ENCODE measurements around the gene VAPB. TPM values are rescaled to one million over a fixed set of nuclear protein-coding genes. Genes with fewer than 3 reads are reported as not detected.

The VAPB gene
- polyA plus RNA-seq, 3 donors: 8.5 to 14.3 (median 10.1) TPM

- peaks cover 0 to 1% of the 10 kb centered on the region in 2 donors for H3K36me3 ChIP-seq (replicated peaks in 1 of 2; ENCODE audit: control insufficient read depth in 1 of 2, insufficient read depth in 2 of 2, low read length in 2 of 2)
- WGBS (ENCODE audit: insufficient coverage): 98% methylated on average over 11 of the region's 14 CpGs
- H3K27me3 Mint-ChIP-seq (ENCODE audit: low read depth in 3 of 3): peaks cover 0 to 2% (median 0%) of the 10 kb centered on the region in 3 donors
- no peaks in the 10 kb centered on the region for H4K20me1 ChIP-seq (ENCODE audit: insufficient read depth, low read length)
- H3K4me3 ChIP-seq (replicated peaks in 1 of 3; ENCODE audit: low read depth in 2 of 3, low read length in 3 of 3): no peak overlapping the region
- no peak overlapping the region for H3K9ac ChIP-seq (ENCODE audit: insufficient read depth, low read length, poor library complexity, severe bottlenecking)
- no peaks in the 10 kb centered on the region for H3K4me1 Mint-ChIP-seq
- H3K27ac ChIP-seq (ENCODE audit: low read depth in 1 of 2, low read length in 2 of 2): no peak overlapping the region
- H3K4me3 Mint-ChIP-seq: no peak overlapping the region
- peaks cover 0 to 7% (median 2%) of the 10 kb centered on the region in 7 donors for H3K9me3 Mint-ChIP-seq
- no peaks in the 10 kb centered on the region for H3K4me1 ChIP-seq (ENCODE audit: control insufficient read depth in 1 of 2, insufficient read depth in 2 of 2, low read length in 2 of 2)
- H3K27me3 ChIP-seq (ENCODE audit: control insufficient read depth in 2 of 2, insufficient read depth in 2 of 2, low read length in 2 of 2): no peaks in the 10 kb centered on the region
- no peak overlapping the region for H2AFZ ChIP-seq (ENCODE audit: insufficient read depth, low read depth, low read length, poor library complexity, severe bottlenecking)
- DNase-seq: no peak
- no peaks in the 10 kb centered on the region for H3K9me3 ChIP-seq (replicated peaks in 1 of 2; ENCODE audit: control insufficient read depth in 1 of 2, insufficient read depth in 1 of 2, low read length in 2 of 2)
- peaks cover 5% of the 10 kb centered on the region in 2 donors for H3K36me3 Mint-ChIP-seq
- H3K27ac Mint-ChIP-seq: no peak overlapping the region
- no peak for TF ChIP-seq CTCF (IDR thresholded peaks at IDR 0.05)
- no peaks in the 10 kb centered on the region for H3K79me2 ChIP-seq (ENCODE audit: insufficient read depth, low read length)
- no peak overlapping the region for H3K4me2 ChIP-seq (replicated peaks; ENCODE audit: extremely low read depth, low read length, poor library complexity, severe bottlenecking)
- intact Hi-C loops (cut with micrococcal nuclease): no loop called here
Measured at GRCh38 chr20:58457083-58457695, 68.2 kb downstream of the VAPB start.

- 82% methylated on average over 12 of the region's 16 CpGs for WGBS (ENCODE audit: insufficient coverage)
- DNase-seq: no peak
Measured at GRCh38 chr20:58458342-58459057, 69.5 kb downstream of the VAPB start.

More at GRCh38 chr20:58458342-58459057, 69.5 kb downstream of the VAPB start:
- H2AFZ ChIP-seq (ENCODE audit: insufficient read depth, low read depth, low read length, poor library complexity, severe bottlenecking): no peak overlapping the region
- no peak overlapping the region for H3K4me3 Mint-ChIP-seq
- no peak overlapping the region for H3K27ac ChIP-seq (ENCODE audit: low read depth in 1 of 2, low read length in 2 of 2)
- H3K4me2 ChIP-seq (replicated peaks; ENCODE audit: extremely low read depth, low read length, poor library complexity, severe bottlenecking): no peak overlapping the region
- H3K9me3 ChIP-seq (replicated peaks in 1 of 2; ENCODE audit: control insufficient read depth in 1 of 2, insufficient read depth in 1 of 2, low read length in 2 of 2): no peaks in the 10 kb centered on the region
- H3K4me3 ChIP-seq (replicated peaks in 1 of 3; ENCODE audit: low read depth in 2 of 3, low read length in 3 of 3): no peak overlapping the region
- no peak overlapping the region for H3K9ac ChIP-seq (ENCODE audit: insufficient read depth, low read length, poor library complexity, severe bottlenecking)
- peaks cover 2 to 5% of the 10 kb centered on the region in 2 donors for H3K36me3 Mint-ChIP-seq
- no peaks in the 10 kb centered on the region for H3K4me1 ChIP-seq (ENCODE audit: control insufficient read depth in 1 of 2, insufficient read depth in 2 of 2, low read length in 2 of 2)
- no peaks in the 10 kb centered on the region for H3K4me1 Mint-ChIP-seq
- peaks cover 0 to 4% (median 2%) of the 10 kb centered on the region in 3 donors for H3K27me3 Mint-ChIP-seq (ENCODE audit: low read depth in 3 of 3)
- no peaks in the 10 kb centered on the region for H4K20me1 ChIP-seq (ENCODE audit: insufficient read depth, low read length)
- no peaks in the 10 kb centered on the region for H3K27me3 ChIP-seq (ENCODE audit: control insufficient read depth in 2 of 2, insufficient read depth in 2 of 2, low read length in 2 of 2)
- peaks cover 0 to 17% (median 2%) of the 10 kb centered on the region in 7 donors for H3K9me3 Mint-ChIP-seq
- H3K79me2 ChIP-seq (ENCODE audit: insufficient read depth, low read length): no peaks in the 10 kb centered on the region
- no peak overlapping the region for H3K27ac Mint-ChIP-seq
- no peaks in the 10 kb centered on the region for H3K36me3 ChIP-seq (replicated peaks in 1 of 2; ENCODE audit: control insufficient read depth in 1 of 2, insufficient read depth in 2 of 2, low read length in 2 of 2)
- no peak for TF ChIP-seq CTCF (IDR thresholded peaks at IDR 0.05)
- intact Hi-C loops (cut with micrococcal nuclease): no loop called here

Measured in CD14-positive monocyte (primary cell).